Measurements from ENCODE around the gene DIPK1C.

Gene DIPK1C

DNA sequence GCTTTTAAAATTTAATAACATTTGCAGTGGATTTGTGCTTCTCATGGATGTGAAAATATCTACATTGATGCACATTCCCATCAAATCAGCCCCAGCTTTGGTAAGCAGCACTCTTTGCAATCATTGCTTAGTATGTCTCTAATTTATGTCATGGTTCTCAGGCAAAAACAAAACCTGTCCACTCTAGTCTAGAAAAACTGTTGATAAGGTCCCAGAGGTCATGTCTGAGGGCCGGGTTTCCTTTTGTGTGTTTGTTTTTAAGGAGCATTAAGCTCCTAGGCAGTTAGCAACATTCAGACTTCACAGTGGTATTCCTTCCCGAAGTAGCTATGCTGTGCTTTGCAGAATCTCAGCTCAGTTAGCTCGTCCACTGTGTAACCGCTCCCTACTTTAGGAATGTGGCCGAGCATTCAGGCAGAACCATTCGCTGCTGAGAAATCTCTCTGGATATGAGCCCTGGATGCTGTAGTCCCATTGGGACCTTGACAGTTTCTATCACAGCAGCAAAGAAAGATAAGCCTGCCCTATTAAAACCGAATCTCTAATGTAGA is 4.0 kb downstream of the DIPK1C start:
- DNase-seq (ENCODE audit: insufficient read length, low spot score): no peak
- TF ChIP-seq CTCF (IDR thresholded peaks at IDR 0.05; ENCODE audit: insufficient read depth, missing control alignments): no peak
- no peak for FAIRE-seq

- TF ChIP-seq CTCF (IDR thresholded peaks at IDR 0.05; ENCODE audit: insufficient read depth, missing control alignments): no peak
- DNase-seq (ENCODE audit: insufficient read length, low spot score) (no peak), FAIRE-seq (no peak)
Observed at GRCh38 chr18:74451148-74451547, 6.0 kb downstream of the DIPK1C start.

GRCh38 chr18:74450626-74451025 is 6.5 kb downstream of the DIPK1C start:
- FAIRE-seq (no peak), DNase-seq (ENCODE audit: insufficient read length, low spot score) (no peak)
- no peak for TF ChIP-seq CTCF (IDR thresholded peaks at IDR 0.05; ENCODE audit: insufficient read depth, missing control alignments)

DNA sequence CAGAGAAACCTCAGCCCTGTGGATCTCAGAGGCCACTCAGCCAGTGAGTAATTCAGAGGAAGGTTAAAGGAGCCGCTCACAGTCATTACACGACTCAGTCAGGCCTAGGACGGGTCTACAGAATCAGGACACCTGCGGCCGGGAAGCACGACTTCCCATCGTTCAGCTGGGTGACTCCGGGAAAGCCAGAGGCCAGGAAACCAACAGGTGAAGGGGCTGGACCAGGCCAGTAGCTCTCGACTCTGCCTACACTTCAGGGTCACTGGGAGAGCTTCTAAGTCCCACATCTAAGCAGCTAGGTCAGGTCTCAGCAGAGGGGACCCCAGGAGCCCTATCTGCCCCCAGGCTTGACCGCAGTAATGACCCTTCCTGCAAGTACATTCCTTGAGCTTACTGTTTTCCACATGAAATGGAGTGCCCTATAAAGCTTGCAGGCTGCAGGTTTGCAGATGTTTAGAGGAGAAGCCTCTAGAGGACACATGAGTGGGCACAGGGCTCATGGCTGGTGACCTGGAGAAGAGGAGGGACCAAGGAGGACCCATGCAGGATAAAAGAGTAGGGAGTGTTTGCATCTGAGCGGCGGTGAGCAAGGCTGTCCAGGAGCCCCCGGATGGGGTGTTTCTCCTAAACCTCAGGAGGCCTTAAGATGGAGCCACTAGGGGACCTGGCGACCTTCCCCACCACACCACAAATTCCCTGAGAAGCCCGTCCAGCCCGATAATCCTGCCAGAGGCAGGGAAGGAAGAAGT is 9.5 kb downstream of the DIPK1C start:
- no peak for DNase-seq (ENCODE audit: insufficient read length, low spot score)
- no peak for TF ChIP-seq CTCF (IDR thresholded peaks at IDR 0.05; ENCODE audit: insufficient read depth, missing control alignments)

DNA sequence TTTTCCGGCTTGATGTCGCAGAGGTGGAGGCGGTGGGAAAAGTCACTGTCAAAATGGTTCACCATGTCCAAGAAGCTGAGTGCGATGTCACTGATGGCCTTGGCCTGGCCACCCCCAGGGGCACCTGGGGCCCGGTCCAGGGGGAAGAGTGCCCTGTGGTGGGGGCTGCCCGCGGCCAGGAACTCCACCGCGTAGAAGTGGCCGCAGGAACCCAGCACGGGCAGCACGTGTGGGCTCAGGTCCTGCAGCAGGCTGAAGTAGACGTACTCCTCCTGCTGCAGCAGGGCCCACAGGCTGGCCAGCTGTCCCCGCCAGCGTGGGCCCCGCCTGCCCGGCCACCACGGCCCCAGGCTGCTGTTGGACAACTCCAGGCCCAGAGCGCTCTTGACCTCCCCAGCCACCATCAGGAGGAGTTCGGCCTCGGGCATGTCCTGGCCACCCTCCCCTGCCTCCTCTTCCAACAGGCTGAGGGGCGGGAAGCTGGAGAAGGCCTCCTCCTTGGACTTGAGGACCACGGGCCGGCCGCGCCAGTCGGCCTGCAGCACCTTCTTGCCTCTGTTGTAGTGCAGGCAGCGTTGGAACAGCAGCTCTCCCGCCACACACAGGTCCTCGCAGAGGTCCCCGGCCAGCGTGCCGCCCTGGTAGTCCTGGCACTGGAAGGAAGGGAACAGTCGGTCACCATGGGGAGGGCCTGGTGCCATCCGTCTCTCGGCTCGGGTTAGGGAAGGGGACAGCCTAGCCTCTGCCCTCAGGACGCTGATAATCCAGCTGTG is 10.3 kb downstream of the DIPK1C start:
- FAIRE-seq (no peak), DNase-seq (ENCODE audit: insufficient read length, low spot score) (no peak)
- no peak for TF ChIP-seq CTCF (IDR thresholded peaks at IDR 0.05; ENCODE audit: insufficient read depth, missing control alignments)

More for the DNA sequence above, 9.5 kb downstream of the DIPK1C start:
- no peak for FAIRE-seq

DNA sequence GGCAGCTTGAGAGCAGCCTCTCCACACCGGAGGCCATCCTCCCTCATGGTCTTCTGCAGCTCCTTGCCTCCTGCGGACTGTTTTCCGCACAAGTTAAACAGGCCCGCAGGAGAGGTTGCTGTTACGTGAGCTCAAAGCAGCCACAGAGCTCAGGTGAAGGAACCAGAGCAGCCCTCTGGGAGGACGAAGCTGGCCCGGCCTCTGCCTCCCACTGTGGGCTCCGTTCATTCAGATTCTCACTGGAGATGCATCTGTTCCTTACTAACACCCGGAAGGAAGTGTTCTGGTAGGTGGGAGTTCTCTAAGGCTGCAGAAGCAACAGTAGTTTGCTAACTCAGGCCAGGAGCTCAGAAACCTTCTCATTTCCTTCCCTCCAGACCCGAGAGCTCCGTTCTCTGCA is 10.9 kb downstream of the DIPK1C start:
- TF ChIP-seq CTCF (IDR thresholded peaks at IDR 0.05; ENCODE audit: insufficient read depth, missing control alignments): no peak
- no peak for FAIRE-seq

More for the DNA sequence above, 10.9 kb downstream of the DIPK1C start:
- no peak for DNase-seq (ENCODE audit: insufficient read length, low spot score)

Data from D721Med (cell line).